GM12873 (cell line): ENCODE results near the gene DNAH7.

Source experiments
- TF ChIP-seq, protein P1 (sequence below): IDR thresholded peaks from 2 replicates; pipeline ENCODE4 v1.5.1; 2012; ENCODE audit warnings: low read depth, mild to moderate bottlenecking, moderate library complexity, low read length, control low read depth; ENCODE audit not compliant: insufficient read depth; ENCODE audit errors: missing control alignments

The DNAH7 gene

DNA sequence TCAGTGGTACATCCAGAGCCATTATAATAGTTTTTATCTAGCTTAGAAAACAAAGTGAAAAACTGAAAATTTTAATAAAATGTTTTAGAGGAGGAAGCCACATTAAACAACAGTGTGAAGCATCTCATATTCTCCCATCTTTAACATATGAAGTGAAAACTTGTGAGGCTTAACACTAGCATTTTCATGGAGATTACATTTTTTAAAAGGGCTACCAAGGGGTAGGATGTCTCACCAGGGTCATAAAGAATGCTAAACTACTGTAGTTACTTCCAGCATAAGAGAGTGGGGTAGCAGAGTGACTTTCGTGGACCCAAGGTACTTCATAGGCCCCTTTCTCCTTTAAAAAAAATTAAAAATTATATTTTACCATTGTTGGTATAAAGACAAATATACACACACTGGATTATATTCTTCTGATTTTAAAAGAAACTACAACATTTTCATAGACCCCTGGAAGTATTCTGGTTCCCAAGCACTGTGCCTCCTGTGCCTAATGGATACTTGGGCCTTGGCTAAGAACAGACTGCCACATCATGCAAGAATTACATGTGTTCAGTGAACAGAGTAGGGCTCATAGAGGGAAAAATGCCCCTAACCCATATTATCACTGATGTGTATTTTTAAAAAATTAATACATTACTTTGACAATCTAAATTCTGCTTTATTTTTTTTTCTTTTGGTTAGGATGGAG is 263.2 kb downstream of the DNAH7 start:
- TF ChIP-seq, protein P1, sequence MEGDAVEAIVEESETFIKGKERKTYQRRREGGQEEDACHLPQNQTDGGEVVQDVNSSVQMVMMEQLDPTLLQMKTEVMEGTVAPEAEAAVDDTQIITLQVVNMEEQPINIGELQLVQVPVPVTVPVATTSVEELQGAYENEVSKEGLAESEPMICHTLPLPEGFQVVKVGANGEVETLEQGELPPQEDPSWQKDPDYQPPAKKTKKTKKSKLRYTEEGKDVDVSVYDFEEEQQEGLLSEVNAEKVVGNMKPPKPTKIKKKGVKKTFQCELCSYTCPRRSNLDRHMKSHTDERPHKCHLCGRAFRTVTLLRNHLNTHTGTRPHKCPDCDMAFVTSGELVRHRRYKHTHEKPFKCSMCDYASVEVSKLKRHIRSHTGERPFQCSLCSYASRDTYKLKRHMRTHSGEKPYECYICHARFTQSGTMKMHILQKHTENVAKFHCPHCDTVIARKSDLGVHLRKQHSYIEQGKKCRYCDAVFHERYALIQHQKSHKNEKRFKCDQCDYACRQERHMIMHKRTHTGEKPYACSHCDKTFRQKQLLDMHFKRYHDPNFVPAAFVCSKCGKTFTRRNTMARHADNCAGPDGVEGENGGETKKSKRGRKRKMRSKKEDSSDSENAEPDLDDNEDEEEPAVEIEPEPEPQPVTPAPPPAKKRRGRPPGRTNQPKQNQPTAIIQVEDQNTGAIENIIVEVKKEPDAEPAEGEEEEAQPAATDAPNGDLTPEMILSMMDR: no peak

DNA sequence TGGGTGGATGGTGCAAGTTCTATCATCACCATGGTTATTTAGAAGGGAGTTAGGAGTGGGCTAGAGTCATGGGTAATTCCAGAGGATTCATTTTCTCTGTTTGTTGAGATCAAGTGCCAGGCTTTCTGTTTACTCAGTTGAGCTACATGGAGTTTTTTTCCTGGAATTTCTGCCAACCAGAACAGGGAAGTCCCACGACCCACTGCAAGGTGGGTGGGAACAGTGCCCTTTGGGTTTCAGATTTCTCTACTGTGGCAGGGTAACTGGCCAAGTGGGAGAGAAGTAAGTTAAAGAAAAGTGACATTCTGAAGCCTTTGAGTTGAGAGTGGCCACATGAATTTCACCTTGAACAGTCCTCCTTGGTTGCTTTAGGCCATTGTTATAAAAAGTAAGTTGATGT is 272.8 kb downstream of the DNAH7 start:
- TF ChIP-seq, protein P1: no peak

DNA sequence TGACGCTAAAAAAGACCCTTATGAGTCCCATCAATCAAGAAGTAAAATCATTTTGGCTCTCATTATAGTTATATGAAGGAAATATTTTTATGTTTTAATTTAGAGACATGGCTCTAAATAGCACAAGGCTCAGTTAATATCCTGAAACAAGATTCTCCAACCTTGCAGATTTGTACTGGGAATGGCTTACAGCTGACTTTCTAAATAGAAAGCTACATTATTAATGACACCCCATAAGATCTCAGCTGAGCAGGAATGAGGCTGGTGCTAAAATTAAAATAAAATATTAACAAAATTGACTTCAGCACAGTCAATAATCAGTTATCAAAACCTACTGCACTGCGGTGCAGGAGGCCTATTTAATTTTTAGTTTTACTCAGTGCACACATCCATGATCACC is 274.8 kb downstream of the DNAH7 start:
- TF ChIP-seq, protein P1: no peak

DNA sequence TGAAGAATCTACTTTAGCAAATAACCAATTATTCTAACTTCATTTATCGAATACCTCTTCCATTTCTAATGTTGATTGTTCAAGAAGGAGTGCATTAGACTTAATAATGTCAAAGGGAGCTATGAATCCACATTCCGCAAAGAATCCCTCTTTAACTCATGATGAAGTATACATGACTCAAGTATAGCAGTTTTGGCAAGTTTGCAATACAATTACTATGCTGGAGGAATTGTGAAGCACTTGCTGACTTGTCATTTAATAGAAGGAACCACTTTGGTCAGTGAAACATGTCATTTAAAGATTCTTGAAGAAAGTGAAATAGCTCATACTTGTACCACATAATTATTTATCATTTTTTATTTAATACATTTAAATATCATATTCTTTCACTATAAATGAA is 286.5 kb downstream of the DNAH7 start:
- TF ChIP-seq, protein P1: no peak

DNA sequence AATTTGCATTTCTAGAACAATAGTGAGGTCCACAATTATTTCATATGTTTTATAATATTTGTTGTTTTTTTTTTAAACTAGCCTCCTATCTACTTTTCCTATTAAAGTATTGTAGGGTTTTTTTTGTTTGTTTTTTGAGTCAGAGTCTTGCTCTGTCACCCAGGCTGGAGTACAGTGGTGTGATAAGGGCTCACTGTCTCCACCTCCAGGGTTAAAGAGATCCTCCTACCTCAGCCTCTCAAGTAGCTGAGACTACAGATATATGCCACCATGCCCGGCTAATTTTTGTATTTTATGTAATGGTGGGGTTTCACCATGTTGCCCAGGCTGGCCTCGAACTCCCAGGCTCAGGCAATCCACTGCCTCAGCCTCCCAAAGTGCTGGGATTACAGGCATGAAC is 289.1 kb downstream of the DNAH7 start:
- TF ChIP-seq, protein P1: no peak

DNA sequence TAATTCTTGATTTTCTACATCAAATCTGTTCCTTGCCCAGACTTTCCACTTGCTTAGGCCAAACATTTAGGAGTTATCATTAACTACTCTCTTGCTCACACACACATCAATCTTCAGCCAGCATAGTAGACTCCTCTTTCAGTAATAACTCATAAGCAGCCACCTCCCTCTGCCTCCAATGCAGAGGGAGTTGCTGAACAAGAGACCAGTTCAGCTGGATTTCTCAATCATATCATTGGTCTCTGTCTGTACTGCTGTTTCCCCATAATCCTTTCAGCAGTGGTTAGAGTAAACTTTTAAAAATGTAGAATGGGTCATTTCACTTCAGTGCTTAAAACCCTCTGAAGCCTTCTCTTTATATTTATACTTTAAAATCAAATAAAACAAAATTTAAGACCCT is 298.7 kb downstream of the DNAH7 start:
- TF ChIP-seq, protein P1: no peak

DNA sequence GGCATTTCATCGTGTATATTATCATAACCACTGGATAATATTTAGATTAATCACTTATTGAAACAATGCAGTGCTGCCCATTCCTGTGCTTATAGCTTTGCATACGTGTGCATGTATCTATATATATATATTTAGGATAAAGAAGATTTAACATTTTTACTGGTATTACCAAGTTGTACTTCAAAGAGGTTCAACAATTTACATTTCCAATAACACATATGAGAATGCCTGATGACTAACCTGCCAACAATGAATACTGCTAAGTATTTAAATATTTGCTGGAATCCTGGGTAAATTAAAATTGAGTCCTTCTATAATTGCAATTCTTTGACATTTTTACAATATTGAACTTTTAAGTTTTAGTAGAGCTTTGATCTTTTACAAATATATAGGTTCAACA is 300.2 kb downstream of the DNAH7 start:
- TF ChIP-seq, protein P1: no peak
